Right forelimb (tissue), 1 donor: ENCODE data around the gene MMAB.

Experiments used
- DNase-seq: peaks from one replicate; pipeline ENCODE4 v3.0.0-alpha.2; 2018

The MMAB gene

DNA sequence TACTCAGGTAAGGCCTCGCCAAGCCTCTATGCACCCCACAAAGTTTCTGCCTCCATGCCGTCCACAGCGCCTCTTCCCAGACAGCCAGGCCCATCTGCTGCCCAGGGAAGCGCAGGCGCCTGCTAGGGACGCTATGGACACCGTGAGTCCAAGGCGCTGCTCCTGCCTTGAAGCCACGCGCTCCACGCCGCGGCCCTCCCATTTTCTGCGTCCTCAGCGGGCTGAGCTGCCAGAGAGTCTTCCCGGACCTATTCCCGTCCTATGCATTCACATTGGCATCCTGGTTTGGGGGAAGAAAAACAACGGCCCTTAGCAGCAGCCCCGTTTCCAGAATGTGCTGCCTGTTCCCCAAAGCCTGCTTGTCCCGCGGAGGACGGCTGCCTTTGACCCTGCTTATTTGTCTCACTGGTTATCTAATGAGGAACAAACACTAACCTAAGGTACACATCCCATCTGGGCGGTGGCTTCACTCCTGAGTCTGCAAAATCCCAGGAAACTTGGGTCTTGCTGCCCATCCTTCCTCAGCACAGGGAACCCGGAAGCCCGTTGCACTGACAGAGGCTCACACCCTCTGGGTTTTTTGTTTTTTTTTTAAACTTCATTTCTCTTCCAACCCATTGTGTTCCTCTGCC is 38.0 kb downstream of the MMAB start:
- no peak for DNase-seq

DNA sequence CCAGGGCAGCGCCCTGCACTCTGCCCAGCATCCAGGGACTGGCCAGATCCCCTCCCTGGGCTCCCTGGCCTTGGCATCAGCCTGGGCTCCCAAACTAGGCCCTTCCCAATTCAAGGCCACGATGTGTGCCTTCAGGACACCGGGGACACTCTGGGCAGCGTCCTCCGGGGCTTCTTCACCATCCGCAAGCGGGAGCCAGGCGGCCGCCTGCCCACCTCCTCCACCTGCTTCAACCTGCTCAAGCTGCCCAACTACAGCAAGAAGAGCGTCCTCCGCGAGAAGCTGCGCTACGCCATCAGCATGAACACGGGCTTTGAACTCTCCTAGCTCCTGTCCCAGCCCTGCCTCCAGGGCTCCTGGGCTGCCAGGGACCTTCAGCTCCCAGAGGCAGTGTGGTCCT is 38.8 kb downstream of the MMAB start:
- no peak for DNase-seq

DNA sequence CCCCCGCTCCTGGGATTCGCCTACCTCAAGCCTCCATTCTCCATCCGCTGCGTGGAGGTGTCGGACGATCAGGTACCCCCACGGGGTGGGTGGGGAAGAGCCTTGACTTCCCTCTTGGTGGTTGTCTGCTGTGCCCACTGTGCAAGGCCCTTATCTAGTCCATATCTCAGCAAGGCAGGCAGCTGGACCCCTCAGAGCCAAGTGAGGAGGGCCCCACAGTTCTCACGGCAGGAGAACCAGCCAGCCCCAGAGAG is 39.9 kb downstream of the MMAB start:
- DNase-seq, result no peak

- no peak for DNase-seq
Measured at GRCh38 chr12:109532721-109533486, 40.4 kb downstream of the MMAB start.

DNA sequence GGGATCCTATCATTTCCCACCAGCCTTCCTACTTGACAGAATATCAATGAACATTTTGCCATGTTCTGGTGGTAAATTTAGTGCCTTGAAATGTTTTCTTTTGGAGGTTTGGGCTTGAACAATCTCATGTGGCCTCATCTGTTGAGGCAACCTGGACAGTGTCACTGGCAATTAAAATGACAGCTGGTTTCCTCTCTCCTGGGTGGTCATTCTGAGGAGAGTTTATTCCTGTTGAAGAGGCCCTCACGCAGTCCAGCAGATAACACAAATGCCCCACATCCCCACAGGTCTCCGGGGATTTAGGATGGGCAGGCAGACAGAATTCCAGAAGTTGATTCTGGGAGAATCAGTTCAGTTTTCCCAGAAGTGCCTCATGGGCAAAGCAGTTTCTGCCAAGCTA is 41.9 kb downstream of the MMAB start:
- DNase-seq, result no peak

GRCh38 chr12:109529691-109530640 is 43.3 kb downstream of the MMAB start:
- DNase-seq, result no peak

- DNase-seq, result peak; percentile 32
Measured at GRCh38 chr12:109527489-109528123, 45.7 kb downstream of the MMAB start.

DNA sequence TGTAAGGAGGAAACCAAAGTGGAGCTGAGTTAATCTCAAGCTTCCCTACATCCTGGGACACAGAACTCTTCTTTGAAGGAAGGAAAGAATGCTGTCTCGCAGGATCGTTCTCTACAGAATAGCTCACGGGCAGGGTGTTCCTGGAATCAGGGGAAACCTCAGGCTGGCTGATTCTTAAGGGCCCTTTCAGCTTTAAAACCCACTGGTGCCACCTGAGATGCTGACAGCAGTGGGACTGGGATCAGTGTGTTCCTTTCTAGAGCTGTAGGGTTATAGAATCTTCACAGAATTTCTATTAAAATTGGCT is 48.1 kb downstream of the MMAB start:
- no peak for DNase-seq

GRCh38 chr12:109524466-109525278 is 48.6 kb downstream of the MMAB start:
- DNase-seq, result peak; percentile 20

DNA sequence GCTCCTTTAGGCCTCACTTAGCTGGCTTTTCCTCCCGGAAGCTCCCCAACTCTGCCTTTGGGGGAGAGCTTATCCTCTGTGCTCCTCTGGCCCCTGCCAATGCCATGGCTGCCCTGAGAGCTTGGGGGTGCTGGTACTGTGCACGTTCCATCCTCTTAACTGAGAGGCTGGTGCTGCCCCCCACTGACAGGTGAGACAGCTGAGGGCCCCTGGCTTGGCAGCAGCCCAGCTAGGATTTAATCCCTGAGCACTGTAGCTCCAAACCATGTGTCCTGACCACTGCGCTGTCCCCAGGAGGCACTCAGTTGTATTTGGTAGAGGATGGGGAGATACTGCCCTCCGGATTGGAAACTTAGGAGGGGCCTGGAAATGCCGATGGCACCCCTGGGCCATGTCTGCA is 49.8 kb downstream of the MMAB start:
- DNase-seq, result no peak

GRCh38 chr12:109523071-109523470 is 50.2 kb downstream of the MMAB start:
- peak; percentile 50 for DNase-seq

DNA sequence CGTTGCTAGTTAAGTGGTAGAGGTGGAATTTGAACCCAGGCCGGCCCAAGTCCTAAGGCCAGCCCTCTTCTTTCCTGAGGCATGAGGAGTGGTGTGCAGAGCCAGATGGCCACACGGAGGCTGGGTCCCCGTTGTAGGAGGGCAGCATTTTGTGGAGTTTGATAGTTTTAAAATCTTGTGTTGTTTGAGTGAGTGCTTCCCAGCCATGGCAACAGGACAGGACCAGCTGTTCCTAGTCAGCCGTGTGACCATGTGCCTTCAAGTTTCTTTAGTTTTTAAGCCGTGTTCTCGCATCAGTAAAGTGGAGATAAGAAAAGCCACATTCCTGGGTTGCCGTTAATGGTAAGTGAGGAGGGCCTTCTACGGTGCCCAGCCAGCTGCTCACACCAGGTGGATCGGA is 51.5 kb downstream of the MMAB start:
- peak; percentile 23 for DNase-seq

DNA sequence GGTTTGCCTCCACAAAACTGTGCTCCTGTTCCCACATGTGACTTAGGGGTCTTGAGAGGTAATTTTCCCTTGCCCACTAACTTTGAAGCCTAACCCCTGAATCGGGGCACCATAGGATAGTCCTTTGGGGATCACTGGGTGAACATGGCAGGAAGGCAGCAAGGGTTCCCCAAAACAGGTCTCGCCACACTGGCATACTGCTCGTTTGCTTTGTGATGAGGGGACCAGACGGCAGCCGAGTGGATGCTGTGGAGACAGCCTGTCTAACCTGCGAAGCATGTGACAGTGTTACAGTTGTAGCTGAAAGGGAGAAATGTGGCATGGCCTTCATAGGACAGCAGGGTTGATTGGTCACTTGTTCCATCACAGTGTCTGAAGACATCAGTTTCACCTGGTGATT is 53.5 kb downstream of the MMAB start:
- DNase-seq, result no peak

GRCh38 chr12:109518820-109519665 is 54.3 kb downstream of the MMAB start:
- peak; percentile 63 for DNase-seq

DNA sequence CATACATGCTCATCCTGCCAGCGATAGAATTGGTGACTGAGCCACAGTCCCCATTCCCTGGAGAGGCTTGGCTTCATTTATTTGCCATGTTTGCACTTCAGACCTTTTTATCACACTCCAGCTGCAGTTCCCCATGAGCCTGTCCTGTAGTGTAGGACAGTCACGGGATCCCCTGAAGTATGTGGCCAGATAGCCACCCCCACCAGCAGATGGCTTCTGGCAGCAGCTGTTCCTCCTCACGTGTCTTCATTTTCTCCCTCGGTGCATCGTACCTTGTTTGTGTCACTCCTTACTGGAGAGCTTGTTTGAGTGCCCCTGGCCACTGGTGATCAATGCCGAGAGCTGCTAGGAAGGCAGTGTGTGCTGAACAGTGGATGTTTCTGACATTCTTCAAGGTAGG is 55.7 kb downstream of the MMAB start:
- DNase-seq, result peak; percentile 29

GRCh38 chr12:109513977-109514376 is 59.3 kb downstream of the MMAB start:
- no peak for DNase-seq

DNA sequence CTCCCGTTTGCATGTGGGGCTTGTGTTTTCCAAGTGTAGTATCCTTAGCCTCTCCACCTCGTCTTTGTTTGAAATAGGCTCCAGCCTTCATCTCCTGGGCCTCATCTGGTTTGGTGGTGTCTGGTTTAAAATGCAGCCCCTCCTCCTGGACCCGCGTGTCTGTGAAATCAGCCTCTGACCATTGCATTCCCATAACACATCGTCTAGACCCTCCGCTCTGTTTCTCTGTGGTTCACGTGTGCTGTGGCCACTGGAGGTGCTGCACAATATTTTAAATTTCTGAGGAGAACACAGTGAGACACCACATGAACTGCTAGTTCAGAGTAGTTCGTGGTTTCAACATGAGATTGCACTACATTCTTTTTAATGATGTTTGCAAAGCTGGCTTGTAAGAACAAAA is 60.3 kb downstream of the MMAB start:
- DNase-seq, result no peak

GRCh38 chr12:109512608-109513007 is 60.7 kb downstream of the MMAB start:
- DNase-seq, result no peak

DNA sequence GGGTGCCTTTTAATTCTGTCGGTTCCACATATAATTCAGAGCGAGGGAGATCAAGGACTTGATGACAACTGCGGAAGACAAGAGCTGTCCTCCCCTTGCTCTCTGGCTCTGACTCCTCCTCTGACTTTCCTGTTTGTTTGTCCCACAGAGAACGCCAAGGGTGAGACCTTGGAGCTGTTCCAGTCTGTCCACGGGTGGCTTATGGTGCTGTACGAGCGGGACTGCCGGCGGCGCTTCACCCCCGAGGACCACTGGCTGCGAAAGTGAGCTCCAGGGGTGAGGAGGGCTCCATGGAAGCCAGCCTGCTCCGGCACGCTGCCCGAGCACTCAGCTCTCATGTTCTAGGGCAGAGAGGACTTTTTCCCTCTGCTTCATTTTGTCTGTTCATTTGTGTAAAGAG is 63.1 kb downstream of the MMAB start:
- DNase-seq, result no peak

- DNase-seq, result no peak
Measured at GRCh38 chr12:109504068-109504467, 69.2 kb downstream of the MMAB start.
